GM12878 (cell line): ENCODE measurements around the gene IQGAP3. TPM values are rescaled to one million over a fixed set of nuclear protein-coding genes. Genes with fewer than 3 reads are reported as not detected.

Source experiments
- CEBPZ ChIP-seq: fragments of 150-350 bp; IDR thresholded peaks from 2 replicates; pipeline ENCODE4 v1.6.1; 2016; ENCODE audit warnings: low read depth, low read length
- FOS ChIP-seq: IDR thresholded peaks from 3 replicates; pipeline ENCODE4 v1.6.1; 2011; ENCODE audit warnings: borderline replicate concordance; ENCODE audit not compliant: insufficient read length; ENCODE audit errors: extremely low read depth
- HCFC1 ChIP-seq: fragments of 150-350 bp; IDR thresholded peaks from 2 replicates; pipeline ENCODE4 v1.6.1; 2014; ENCODE audit warnings: low read length
- HDAC6 ChIP-seq: fragments of 200-600 bp; sonication (generic); IDR thresholded peaks from one replicate; pipeline ENCODE4 v1.8.0; 2017; ENCODE audit warnings: antibody characterized with exemption; ENCODE audit not compliant: unreplicated experiment
- IKZF1 ChIP-seq: fragments of 450-650 bp; conservative IDR thresholded peaks from 2 replicates; pipeline ENCODE4 v1.6.1; 2017; ENCODE audit warnings: antibody characterized with exemption, mild to moderate bottlenecking
- KLF5 ChIP-seq: fragments of 450-650 bp; IDR thresholded peaks from 2 replicates; pipeline ENCODE4 v1.6.1; 2014; ENCODE audit warnings: mild to moderate bottlenecking; ENCODE audit not compliant: partially characterized antibody
- PAX8 ChIP-seq: fragments of 450-650 bp; IDR thresholded peaks from 2 replicates; pipeline ENCODE4 v1.6.1; 2017; ENCODE audit warnings: mild to moderate bottlenecking, moderate library complexity
- RBBP5 ChIP-seq: fragments of 200-600 bp; sonication (generic); conservative IDR thresholded peaks from 2 replicates; pipeline ENCODE4 v1.6.1; 2016
- SIX5 ChIP-seq: IDR thresholded peaks from 2 replicates; pipeline ENCODE4 v1.6.1; 2011; ENCODE audit warnings: mild to moderate bottlenecking, low read depth, low read length, moderate library complexity; ENCODE audit not compliant: severe bottlenecking
- TARDBP ChIP-seq: IDR thresholded peaks from 2 replicates; pipeline ENCODE4 v1.6.1; 2016; ENCODE audit warnings: borderline replicate concordance
- TCF12 ChIP-seq: IDR thresholded peaks from 2 replicates; pipeline ENCODE4 v1.6.1; 2011; ENCODE audit warnings: low read depth, mild to moderate bottlenecking, low read length
- ZNF217 ChIP-seq: fragments of 450-650 bp; IDR thresholded peaks from 2 replicates; pipeline ENCODE4 v1.6.1; 2017; ENCODE audit warnings: antibody characterized with exemption, mild to moderate bottlenecking
- ZNF384 ChIP-seq: IDR thresholded peaks from 2 replicates; pipeline ENCODE4 v1.6.1; 2012; ENCODE audit warnings: low read depth, mild to moderate bottlenecking, low read length, improper control_type of control experiment, borderline replicate concordance
- ZZZ3 ChIP-seq: IDR thresholded peaks from 2 replicates; pipeline ENCODE4 v1.6.1; 2011; ENCODE audit warnings: low read depth; ENCODE audit not compliant: control insufficient read depth, insufficient read length
- polyA plus RNA-seq, 11 experiments: library from polyadenylated mRNA; depleted of rRNA in 4 of 11; unstranded in 6 of 11; stranded (reverse) in 5 of 11; fragments of >200 nt; fragmentation: Nextera tagmentation in 4 of 11; fragmentation: Illumina TruSeq in 1 of 11; extraction: Ambion mirVana in 4 of 11; extraction: Trizol in 1 of 11; gene quantifications; 1 replicate in 1 of 11; 2 replicates in 10 of 11; pipeline versions ENCODE4 v1.2.1 to v1.2.3, GENCODE V29; 2011 to 2016; ENCODE audit warnings: inconsistent platforms in 2 of 11, missing spikeins in 2 of 11, low read depth in 1 of 11
- total RNA-seq, 4 experiments: library from RNA; depleted of rRNA in 3 of 4; stranded (reverse); fragments of >200 nt in 3 of 4; fragmentation: Illumina TruSeq in 1 of 4; extraction: Trizol in 1 of 4; gene quantifications; 2 replicates each; pipeline versions ENCODE4 v1.2.1 to v1.2.3, GENCODE V29; 2013 to 2021
- TF ChIP-seq, protein P1 (sequence below): fragments of 450-650 bp; conservative IDR thresholded peaks from 2 replicates; pipeline ENCODE4 v1.6.1; 2017; ENCODE audit warnings: mild to moderate bottlenecking, moderate library complexity
- TF ChIP-seq, protein P2 (sequence below): IDR thresholded peaks from 2 replicates; pipeline ENCODE4 v1.6.1; 2012; ENCODE audit warnings: improper control_type of control experiment, low read depth, low read length; ENCODE audit not compliant: insufficient replicate concordance
- TF ChIP-seq, protein P3 (sequence below): IDR thresholded peaks from 2 replicates; pipeline ENCODE4 v1.6.1; 2012; ENCODE audit warnings: low read depth, low read length, improper control_type of control experiment
- TF ChIP-seq, protein P4 (sequence below): IDR thresholded peaks from 2 replicates; pipeline ENCODE4 v1.6.1; 2012; ENCODE audit warnings: low read depth, low read length, improper control_type of control experiment

The IQGAP3 gene
- total and polyA plus RNA-seq, 10 of the 15 experiments (the other 5 are each of a cell fraction or from before 2014, with no cell fraction given) = 1.1 to 10.7 (median 7.9) TPM

DNA sequence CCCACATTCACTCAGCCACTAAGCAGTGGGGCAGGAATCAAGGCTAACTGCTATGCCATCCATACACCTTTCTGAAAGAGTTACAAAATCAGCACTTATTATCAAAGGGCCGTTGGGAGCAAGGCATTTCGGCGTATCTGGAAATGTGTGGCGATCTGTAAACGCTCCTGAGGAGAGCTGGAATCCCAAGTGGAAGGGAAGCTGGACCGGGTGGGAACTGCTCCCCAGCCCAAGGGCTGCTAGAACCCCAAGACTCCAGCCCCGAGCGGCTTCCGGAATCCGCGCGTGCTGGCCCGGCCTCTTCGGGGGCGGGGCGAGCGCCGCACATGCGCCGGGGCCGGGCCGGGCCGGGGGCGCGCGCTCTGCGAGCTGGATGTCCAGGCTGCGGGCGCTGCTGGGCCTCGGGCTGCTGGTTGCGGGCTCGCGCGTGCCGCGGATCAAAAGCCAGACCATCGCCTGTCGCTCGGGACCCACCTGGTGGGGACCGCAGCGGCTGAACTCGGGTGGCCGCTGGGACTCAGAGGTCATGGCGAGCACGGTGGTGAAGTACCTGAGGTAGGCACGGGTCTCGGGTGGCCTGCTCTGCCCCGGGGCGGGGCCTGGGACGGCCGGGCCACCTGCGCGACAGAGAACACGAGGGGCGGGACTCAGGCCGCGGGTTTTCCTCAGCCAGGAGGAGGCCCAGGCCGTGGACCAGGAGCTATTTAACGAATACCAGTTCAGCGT is 19.2 kb upstream of the IQGAP3 start, which contains the start of gene NAXE (continued):
- TF ChIP-seq, protein P1, sequence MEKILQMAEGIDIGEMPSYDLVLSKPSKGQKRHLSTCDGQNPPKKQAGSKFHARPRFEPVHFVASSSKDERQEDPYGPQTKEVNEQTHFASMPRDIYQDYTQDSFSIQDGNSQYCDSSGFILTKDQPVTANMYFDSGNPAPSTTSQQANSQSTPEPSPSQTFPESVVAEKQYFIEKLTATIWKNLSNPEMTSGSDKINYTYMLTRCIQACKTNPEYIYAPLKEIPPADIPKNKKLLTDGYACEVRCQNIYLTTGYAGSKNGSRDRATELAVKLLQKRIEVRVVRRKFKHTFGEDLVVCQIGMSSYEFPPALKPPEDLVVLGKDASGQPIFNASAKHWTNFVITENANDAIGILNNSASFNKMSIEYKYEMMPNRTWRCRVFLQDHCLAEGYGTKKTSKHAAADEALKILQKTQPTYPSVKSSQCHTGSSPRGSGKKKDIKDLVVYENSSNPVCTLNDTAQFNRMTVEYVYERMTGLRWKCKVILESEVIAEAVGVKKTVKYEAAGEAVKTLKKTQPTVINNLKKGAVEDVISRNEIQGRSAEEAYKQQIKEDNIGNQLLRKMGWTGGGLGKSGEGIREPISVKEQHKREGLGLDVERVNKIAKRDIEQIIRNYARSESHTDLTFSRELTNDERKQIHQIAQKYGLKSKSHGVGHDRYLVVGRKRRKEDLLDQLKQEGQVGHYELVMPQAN = peak; percentile 75
- TF ChIP-seq TCF12 = peak; percentile 48; the same call in 1 of the 2 replicates
- TF ChIP-seq CEBPZ = 0 out of 2 replicates have a peak, but pooled peaks have one; percentile 11
- TF ChIP-seq TARDBP = no peak
- no peak for TF ChIP-seq ZZZ3
- peak; percentile 48 for TF ChIP-seq HDAC6
- TF ChIP-seq FOS = no peak
- no peak for TF ChIP-seq ZNF217
- no peak for TF ChIP-seq PAX8
- TF ChIP-seq, protein P2, sequence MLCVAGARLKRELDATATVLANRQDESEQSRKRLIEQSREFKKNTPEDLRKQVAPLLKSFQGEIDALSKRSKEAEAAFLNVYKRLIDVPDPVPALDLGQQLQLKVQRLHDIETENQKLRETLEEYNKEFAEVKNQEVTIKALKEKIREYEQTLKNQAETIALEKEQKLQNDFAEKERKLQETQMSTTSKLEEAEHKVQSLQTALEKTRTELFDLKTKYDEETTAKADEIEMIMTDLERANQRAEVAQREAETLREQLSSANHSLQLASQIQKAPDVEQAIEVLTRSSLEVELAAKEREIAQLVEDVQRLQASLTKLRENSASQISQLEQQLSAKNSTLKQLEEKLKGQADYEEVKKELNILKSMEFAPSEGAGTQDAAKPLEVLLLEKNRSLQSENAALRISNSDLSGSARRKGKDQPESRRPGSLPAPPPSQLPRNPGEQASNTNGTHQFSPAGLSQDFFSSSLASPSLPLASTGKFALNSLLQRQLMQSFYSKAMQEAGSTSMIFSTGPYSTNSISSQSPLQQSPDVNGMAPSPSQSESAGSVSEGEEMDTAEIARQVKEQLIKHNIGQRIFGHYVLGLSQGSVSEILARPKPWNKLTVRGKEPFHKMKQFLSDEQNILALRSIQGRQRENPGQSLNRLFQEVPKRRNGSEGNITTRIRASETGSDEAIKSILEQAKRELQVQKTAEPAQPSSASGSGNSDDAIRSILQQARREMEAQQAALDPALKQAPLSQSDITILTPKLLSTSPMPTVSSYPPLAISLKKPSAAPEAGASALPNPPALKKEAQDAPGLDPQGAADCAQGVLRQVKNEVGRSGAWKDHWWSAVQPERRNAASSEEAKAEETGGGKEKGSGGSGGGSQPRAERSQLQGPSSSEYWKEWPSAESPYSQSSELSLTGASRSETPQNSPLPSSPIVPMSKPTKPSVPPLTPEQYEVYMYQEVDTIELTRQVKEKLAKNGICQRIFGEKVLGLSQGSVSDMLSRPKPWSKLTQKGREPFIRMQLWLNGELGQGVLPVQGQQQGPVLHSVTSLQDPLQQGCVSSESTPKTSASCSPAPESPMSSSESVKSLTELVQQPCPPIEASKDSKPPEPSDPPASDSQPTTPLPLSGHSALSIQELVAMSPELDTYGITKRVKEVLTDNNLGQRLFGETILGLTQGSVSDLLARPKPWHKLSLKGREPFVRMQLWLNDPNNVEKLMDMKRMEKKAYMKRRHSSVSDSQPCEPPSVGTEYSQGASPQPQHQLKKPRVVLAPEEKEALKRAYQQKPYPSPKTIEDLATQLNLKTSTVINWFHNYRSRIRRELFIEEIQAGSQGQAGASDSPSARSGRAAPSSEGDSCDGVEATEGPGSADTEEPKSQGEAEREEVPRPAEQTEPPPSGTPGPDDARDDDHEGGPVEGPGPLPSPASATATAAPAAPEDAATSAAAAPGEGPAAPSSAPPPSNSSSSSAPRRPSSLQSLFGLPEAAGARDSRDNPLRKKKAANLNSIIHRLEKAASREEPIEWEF = no peak
- TF ChIP-seq, protein P3, sequence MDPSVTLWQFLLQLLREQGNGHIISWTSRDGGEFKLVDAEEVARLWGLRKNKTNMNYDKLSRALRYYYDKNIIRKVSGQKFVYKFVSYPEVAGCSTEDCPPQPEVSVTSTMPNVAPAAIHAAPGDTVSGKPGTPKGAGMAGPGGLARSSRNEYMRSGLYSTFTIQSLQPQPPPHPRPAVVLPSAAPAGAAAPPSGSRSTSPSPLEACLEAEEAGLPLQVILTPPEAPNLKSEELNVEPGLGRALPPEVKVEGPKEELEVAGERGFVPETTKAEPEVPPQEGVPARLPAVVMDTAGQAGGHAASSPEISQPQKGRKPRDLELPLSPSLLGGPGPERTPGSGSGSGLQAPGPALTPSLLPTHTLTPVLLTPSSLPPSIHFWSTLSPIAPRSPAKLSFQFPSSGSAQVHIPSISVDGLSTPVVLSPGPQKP = no peak
- TF ChIP-seq, protein P4, sequence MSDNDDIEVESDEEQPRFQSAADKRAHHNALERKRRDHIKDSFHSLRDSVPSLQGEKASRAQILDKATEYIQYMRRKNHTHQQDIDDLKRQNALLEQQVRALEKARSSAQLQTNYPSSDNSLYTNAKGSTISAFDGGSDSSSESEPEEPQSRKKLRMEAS = no peak
- TF ChIP-seq ZNF384 = no peak
- TF ChIP-seq RBBP5 = no peak
- peak; percentile 56 for TF ChIP-seq IKZF1
- TF ChIP-seq SIX5 = no peak
- TF ChIP-seq KLF5 = peak; percentile 15
- TF ChIP-seq HCFC1 = no peak
